GM12878 (cell line): Measurements from ENCODE around the gene PEX1. TPM values are rescaled to one million over a fixed set of nuclear protein-coding genes. Genes with fewer than 3 reads are reported as not detected.
A peak's percentile ranks its signal among the peaks of the same experiment; 100 is the strongest.

Source experiments
- ATF2 ChIP-seq: IDR thresholded peaks from 2 replicates; pipeline ENCODE4 v1.6.1; 2012; ENCODE audit warnings: low read length, inconsistent platforms
- ATF7 ChIP-seq: fragments of 450-650 bp; IDR thresholded peaks from 2 replicates; pipeline ENCODE4 v1.6.1; 2016; ENCODE audit warnings: low read depth, mild to moderate bottlenecking
- CHD1 ChIP-seq: IDR thresholded peaks from 2 replicates; pipeline ENCODE4 v1.6.1; 2012; ENCODE audit warnings: low read depth, low read length, improper control_type of control experiment
- CREB1 ChIP-seq: IDR thresholded peaks from 2 replicates; pipeline ENCODE4 v1.6.1; 2012; ENCODE audit warnings: low read depth, mild to moderate bottlenecking, inconsistent platforms
- CREM ChIP-seq: IDR thresholded peaks from 2 replicates; pipeline ENCODE4 v1.6.1; 2014; ENCODE audit warnings: antibody characterized with exemption, low read depth
- E2F4 ChIP-seq: IDR thresholded peaks from 2 replicates; pipeline ENCODE4 v1.6.1; 2012; ENCODE audit warnings: low read depth, low read length, improper control_type of control experiment
- E4F1 ChIP-seq: fragments of 450-650 bp; IDR thresholded peaks from 2 replicates; pipeline ENCODE4 v1.6.1; 2018; ENCODE audit warnings: borderline replicate concordance, mild to moderate bottlenecking; ENCODE audit not compliant: partially characterized antibody
- ELK1 ChIP-seq: IDR thresholded peaks from 2 replicates; pipeline ENCODE4 v1.6.1; 2012; ENCODE audit warnings: low read depth, low read length, improper control_type of control experiment
- GABPA ChIP-seq: IDR thresholded peaks from 2 replicates; pipeline ENCODE4 v1.6.1; 2014; ENCODE audit warnings: antibody characterized with exemption, low read depth, mild to moderate bottlenecking, inconsistent platforms
- NBN ChIP-seq: fragments of 450-650 bp; IDR thresholded peaks from 2 replicates; pipeline ENCODE4 v1.6.1; 2016
- POLR2AphosphoS2 ChIP-seq: IDR thresholded peaks from 2 replicates; pipeline ENCODE4 v1.6.1; 2011; ENCODE audit warnings: low read depth, mild to moderate bottlenecking, low read length, improper control_type of control experiment, moderate library complexity
- POLR2AphosphoS5 ChIP-seq: IDR thresholded peaks from 2 replicates; pipeline ENCODE4 v1.6.1; 2011; ENCODE audit warnings: mild to moderate bottlenecking, low read length, inconsistent platforms
- RELB ChIP-seq: fragments of 450-650 bp; IDR thresholded peaks from 2 replicates; pipeline ENCODE4 v1.6.1; 2017; ENCODE audit warnings: low read depth, mild to moderate bottlenecking, moderate library complexity
- YY1 ChIP-seq: IDR thresholded peaks from 2 replicates; pipeline ENCODE4 v1.6.1; 2011; ENCODE audit warnings: low read depth, mild to moderate bottlenecking, low read length
- ZNF687 ChIP-seq: fragments of 450-650 bp; IDR thresholded peaks from 2 replicates; pipeline ENCODE4 v1.6.1; 2017; ENCODE audit warnings: mild to moderate bottlenecking, moderate library complexity
- polyA plus RNA-seq, 11 experiments: library from polyadenylated mRNA; depleted of rRNA in 4 of 11; unstranded in 6 of 11; stranded (reverse) in 5 of 11; fragments of >200 nt; fragmentation: Nextera tagmentation in 4 of 11; fragmentation: Illumina TruSeq in 1 of 11; extraction: Ambion mirVana in 4 of 11; extraction: Trizol in 1 of 11; gene quantifications; 1 replicate in 1 of 11; 2 replicates in 10 of 11; pipeline versions ENCODE4 v1.2.1 to v1.2.3, GENCODE V29; 2011 to 2016; ENCODE audit warnings: inconsistent platforms in 2 of 11, missing spikeins in 2 of 11, low read depth in 1 of 11
- total RNA-seq, 4 experiments: library from RNA; depleted of rRNA in 3 of 4; stranded (reverse); fragments of >200 nt in 3 of 4; fragmentation: Illumina TruSeq in 1 of 4; extraction: Trizol in 1 of 4; gene quantifications; 2 replicates each; pipeline versions ENCODE4 v1.2.1 to v1.2.3, GENCODE V29; 2013 to 2021

PEX1 gene
- total and polyA plus RNA-seq, 10 of the 15 experiments (the other 5 are each of a cell fraction or from before 2014, with no cell fraction given): 6.7 to 22.9 (median 15.4) TPM

GRCh38 chr7:92448205-92448747 is 80.0 kb downstream of the PEX1 start (continued):
- TF ChIP-seq POLR2AphosphoS2 (0 out of 2 replicates have a peak, but pooled peaks have one; percentile 42), POLR2AphosphoS5 (peak; percentile 30; the same call in 1 of the 2 replicates), CHD1 (0 out of 2 replicates have a peak, but pooled peaks have one; percentile 53), GABPA (peak; percentile 77), CREB1 (peak; percentile 94), ELK1 (peak; percentile 71; the same call in 1 of the 2 replicates), E4F1 (no peak), YY1 (peak; percentile 24; the same call in 1 of the 2 replicates), NBN (peak; percentile 35; the same call in 1 of the 2 replicates), ATF2 (peak; percentile 69), ATF7 (peak; percentile 93), CREM (peak; percentile 77), ZNF687 (0 out of 2 replicates have a peak, but pooled peaks have one; percentile 9), E2F4 (no peak), RELB (0 out of 2 replicates have a peak, but pooled peaks have one; percentile 52)
